KG1 (cell line): ENCODE measurements around the gene KCTD18.

Experiments used
- DNase-seq: peaks from one replicate; lab custom pipeline; 2025; lab: John Stamatoyannopoulos, UW

KCTD18 gene

DNA sequence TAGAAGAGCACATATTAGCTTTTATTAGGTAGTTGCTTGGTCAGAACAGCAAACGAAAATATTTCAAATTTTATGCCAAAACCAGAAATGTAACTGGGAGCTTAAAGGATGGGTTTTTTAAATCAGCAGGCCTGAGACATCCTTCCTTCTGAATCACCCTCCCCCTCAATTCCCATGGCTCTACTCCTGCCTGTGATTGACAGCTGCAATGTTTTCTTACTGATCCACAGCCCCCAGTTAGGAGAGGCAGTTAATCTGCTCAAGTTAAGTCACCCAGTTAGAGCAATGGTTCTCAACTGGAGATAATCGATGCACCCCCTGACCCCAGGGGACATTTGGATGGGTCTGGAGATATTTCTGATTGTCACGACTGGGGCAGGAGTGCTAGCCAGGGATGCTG is 24.9 kb downstream of the KCTD18 start:
- no peak for DNase-seq

DNA sequence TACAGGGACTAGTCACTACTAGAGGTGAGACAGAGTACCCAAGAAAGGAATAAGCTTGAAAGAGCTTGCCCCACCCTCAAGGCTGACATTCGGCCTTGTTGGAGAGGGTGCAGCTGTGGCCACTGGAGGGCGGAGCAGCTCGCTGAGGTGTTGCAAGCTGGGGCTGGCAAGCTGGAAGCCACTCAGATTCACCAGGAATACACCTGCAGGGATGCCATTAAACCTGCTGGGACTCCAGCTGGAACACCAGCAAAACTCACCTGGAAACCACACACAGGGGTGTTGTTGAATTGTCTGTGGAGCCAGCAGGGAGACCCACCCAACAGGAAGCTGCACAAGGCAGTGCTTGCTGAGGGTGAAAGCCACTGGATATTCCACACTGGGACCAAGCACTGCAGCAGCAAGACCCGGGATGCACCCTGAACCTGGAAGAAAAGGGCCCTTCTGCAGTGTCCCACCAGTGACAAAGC is 26.1 kb downstream of the KCTD18 start:
- no peak for DNase-seq

DNA sequence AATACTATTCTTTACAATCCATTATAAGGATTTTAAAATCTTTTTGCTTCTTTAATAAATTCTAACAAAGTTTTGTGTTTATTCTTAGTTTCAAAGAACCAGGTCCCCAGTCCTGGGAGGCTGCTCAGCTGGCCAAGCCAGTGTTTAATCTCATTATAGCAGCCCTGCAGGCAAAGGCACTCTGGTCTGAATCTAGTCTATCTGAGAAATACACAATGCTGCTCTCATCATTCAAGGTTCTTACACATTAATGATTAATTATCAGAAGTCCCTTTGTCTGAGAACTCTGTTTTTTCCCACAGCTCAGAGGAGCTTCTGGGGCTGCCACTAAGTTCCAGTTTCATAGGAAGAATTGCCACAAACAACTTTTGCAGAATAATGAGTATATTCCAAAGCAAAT is 27.7 kb downstream of the KCTD18 start:
- DNase-seq: no peak

DNA sequence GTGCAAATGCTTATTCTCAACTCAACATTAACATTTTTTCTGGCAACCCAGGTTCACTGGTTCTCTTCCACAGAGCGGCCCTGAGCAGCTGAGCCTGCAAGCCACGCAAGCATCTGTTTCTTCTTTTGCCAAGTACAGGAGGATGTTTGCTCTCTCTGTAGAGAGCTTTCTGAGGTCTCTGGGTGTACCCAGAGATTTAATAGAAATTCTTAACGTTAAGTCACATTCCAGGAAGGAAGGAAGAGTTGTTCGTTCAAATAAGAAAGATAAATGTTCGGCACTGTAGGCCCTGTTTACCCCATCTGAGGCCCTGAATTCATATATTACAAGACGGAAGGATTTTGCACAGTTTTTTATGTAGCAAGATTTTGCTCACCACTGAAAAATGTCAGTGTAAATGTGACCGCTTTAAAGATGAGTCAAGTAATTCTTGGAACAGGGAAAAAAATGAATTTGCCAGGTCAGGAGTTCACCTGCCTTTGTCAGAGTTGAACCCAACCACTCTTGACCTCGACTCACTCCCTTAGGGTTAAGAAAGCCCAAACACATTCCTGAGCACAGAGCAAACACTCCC is 30.1 kb downstream of the KCTD18 start:
- peak; percentile 59 for DNase-seq

DNA sequence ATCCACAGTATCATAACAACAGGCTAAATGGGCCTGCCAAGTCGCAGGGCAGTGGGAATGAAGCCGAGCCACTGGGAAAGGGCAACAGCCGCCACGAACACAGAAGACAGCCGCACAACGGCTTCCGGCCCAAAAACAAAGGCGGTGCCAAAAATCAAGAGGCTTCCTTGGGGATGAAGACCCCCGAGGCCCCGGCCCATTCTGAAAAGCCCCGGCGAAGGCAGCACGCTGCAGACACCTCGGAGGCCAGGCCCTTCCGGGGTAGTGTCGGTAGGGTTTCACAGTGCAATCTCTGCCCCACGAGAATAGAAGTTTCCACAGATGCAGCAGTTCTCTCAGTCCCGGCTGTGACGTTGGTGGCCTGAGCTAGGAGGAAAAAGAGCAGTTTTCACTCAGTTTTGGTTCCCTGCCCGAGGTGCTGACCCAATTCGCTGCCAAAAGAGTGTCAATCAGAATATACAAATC is 32.2 kb downstream of the KCTD18 start:
- DNase-seq: no peak

DNA sequence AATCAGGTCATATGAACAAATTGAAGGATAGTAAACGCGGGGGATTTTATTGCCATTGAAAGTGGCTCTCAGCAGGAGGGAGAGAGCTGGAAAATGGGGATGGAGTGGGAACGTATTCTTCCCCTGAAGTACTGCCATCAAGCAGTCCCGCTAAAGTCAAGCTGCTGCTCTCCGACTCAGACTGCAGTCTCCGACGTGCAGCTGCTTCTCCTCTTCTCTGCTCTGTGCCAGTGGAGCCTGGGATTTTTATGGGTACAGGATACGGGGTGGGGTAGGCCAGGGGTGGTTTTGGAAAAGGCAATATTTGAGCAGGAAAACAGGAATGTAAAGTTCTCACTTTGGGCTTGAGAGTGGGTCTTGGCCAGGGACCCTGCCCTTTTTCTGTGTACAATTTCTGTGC is 33.0 kb downstream of the KCTD18 start:
- no peak for DNase-seq

DNA sequence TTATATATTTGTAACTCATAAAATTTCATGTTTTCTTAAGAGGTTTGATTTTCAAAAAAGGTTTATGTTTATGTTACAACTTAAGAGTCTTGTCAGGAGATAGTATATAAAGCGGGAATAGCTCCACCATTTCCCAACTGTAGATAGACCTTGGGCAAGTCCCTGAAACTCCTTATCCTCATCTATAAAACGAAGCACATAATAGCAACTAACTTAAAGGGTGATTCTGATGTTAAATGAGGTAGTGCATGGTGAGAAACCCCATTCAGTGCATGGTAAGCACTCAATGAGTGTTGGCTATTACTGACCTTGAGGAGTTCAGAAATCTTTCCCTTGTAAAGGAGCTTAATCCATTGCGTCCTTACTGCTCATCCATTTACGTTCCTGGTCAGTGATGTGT is 34.1 kb downstream of the KCTD18 start:
- DNase-seq: no peak

DNA sequence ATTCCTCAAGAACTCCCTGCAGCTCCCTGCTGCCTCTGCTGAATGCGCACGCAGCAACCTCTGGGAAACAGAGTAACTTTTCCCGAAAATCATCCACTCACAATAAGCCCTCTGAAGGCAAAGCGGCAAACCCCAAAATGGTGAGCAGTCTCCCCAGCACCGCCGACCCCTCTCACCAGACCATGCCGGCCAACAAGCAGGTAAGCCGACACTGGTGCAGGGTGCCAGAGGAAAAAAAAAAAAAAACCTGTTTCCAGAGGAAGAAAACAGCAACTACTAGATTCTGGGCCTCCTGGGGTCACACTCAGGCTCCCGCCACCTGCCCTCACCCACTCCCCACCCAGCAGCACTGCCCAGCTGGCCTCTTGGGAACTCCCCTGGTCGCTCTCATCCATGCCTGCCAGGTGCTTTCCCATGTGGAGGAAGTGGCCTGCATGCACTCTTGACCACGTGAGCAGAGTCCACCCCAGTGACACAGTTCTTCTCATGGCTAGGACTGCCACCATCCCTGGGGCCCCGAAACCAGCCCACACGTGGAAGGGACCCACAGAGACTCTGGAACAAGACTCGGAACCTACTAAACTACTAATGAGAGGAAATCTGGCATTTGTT is 36.9 kb downstream of the KCTD18 start:
- DNase-seq: no peak

DNA sequence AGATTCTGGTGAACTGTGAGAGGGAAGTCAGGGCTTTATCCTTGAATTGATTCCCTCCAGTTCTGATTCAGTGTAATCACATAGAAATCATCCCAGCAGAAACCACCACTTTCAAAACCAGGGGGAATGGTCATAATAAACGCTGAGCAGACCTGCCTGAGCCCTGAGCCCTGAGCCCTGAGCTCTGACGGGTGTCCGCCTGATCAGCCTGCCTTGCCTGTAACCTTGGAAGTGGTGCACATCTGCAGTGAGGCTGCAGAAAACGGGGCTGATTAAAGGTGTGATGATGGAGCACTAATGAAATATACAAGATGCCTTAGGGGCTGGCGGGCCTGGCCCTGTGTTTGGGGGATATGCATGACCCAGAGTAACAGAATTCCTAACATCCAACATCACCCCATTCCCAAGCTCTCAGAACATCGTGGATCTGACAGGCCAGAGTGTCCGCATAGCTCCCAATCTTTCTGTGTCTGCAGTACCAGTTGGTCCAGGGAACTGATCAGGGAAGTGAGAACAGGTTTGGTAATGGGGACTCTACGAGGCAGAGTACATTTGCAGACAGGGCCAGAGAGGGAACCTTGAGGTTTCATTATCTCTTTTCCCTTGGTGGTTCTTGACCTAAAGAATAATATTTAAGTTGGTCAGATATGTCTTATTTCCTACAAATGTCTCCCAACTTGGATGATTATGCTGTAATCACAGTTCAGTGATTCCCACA is 37.8 kb downstream of the KCTD18 start:
- DNase-seq: no peak

DNA sequence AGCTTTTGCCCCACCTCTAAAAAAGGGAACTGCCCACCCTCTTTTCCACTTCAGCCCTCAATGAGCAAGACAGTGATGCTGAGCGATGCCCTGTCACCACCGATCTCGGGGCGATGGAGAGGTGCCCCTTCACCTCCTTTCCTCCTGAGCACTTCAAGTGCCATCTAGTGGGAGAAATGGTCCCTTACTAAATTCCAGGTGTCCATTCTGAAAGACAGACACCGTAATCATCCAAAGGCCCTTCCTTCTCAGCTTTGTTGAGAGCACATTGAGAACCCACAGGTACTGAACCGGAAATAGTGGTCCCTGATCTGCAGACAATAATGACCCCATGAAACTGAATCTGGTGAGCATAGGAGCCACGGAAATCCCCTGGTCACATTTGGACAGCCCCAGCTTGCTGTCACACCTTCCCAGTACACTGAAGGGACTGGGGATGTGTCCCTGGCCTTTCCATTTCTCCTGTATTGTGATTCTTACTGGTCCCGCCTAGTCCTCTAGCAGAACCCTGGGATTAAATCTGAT is 38.5 kb downstream of the KCTD18 start:
- DNase-seq: no peak

DNA sequence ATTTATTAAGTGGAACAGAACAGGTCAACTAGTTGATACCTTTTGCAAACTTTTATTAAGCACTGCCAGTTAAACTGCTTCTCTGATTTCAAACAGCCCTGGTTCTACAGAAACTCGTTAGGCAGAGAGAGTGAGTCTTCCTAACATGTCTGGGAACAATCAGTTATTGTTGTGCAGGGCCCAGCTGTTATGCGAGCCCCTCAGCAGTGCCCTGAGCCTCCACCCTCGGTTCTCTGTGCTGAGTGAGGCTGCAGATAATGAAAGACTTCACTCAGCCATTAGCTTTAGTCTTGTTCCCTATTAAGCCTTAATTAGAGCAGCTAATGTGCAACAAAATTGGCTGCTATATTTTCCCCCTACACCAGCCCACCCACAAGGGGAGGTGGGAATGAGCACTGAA is 39.6 kb downstream of the KCTD18 start:
- DNase-seq: no peak

DNA sequence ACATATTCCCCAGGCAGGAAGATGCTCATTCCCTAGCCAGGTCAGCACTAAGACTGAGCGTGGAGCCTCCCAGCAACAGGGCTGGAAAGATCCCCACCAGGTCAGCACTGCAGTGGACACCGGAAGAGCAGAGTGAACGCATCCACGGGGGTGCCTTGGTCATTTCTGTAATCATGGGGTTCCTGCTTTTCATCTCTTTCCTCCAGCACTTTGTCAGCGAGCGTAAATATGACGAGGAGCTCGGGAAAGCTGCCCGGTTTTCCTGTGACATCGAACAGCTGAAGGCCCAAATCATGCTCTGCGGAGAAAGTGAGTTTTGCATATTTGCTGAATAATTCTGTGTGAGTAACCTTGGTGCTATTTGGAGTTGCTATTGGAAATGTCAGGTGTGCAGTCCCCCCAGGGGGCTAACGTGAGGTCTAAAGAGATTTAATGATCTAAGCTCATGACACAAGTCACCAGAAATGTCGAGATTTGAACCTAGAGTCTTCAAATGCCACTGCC is 40.1 kb downstream of the KCTD18 start:
- DNase-seq: no peak

DNA sequence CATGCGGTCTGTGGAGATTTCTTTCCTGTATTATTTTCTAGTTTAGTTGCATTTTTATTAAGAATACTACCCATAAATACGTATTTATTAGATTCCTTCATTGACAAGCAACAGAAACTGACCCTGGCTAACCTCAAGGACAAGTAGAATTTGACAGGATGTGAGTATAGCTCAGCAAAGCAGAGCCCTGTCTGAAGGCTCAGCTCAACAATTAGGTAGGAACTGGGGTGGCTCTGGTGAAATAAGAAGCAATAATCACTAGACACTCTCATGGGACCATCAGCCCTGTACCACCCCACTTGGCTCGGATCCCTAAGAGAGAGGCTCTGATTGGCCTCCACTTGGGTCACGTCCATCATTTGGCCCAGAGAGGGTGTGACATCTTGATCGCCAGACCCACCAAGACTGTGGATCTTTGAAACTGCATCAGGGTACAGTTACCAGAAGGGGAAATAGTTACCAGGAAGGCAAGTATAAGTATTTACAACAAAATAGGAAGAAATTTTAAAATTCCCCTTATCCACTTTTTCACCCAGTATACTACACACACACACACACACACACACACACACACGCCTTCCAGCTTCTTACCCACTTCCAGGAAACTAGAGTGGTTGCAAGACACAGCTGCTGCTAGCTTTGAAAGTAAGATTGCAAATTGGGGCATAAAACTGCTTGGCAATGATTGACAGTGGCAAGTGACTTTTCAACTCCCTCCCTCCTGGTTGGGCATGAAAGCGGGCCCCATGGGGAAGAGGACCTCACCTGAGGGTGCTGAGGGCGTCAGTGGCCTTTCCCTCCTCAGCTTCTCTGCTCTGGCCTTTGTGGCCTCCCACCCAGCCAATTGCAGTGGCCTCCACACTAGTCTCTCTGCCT is 41.8 kb downstream of the KCTD18 start:
- DNase-seq: no peak

DNA sequence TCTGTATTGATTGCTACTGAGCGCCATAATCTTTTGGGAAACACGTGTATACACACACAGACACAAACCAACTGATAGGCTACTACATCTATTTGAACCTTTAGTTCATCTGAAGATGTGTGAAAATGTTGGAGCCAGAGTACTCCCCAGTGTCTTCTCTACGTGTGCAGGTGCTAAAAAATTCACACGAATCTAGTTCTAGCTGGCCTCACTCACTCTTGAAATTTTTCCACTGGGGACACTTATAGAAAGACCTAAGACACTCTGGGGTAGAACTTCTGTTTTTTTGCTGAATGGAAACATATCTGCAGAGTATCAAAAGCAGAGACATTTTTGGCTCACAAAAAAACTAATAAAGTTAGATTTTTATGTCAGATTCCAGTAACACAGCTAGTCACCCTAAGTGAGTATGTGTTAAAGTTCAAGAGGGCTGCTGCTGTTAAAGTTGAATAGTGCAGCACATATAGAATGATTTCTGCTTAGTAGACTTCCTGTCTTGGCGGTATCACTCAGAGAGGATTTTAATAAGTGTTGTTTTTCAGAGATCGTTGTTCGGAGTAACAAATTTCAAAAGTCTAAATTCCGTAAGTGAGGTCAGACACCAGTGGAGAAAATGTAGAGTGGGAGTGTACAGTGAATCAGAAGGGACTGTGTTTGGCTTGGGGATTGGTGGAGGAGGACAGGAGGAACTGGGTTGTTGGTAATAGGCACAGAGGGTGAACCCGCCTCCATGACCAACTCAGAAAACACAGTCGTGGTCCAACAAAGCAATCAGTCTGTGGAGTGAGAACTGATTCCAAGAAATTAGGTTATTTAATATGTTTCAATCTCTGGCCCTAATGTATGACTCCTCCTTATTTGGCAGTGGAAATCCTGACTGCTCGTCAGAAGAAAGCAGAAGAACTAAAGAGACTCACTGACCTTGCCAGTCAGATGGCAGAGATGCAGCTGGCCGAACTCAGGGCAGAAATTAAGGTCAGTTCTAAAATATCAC is 43.1 kb downstream of the KCTD18 start:
- DNase-seq: no peak

DNA sequence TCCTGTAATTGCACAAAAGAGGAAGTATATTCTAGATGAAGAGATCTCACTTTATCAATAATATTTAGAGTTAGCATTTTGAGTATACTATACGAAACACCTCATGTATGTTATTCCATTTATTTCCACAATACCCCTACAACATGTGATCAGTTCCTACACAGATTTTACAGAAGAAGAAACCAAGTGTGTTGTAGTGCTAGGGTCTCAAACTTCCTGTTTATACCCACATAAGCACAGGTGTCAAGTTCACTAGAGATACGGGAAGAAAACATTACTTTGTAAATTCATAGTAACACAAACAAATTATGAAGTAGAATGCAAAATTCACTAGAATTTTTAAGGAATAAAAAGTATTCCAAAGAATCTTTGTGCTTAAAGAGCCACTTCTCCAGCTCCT is 46.4 kb downstream of the KCTD18 start:
- no peak for DNase-seq

DNA sequence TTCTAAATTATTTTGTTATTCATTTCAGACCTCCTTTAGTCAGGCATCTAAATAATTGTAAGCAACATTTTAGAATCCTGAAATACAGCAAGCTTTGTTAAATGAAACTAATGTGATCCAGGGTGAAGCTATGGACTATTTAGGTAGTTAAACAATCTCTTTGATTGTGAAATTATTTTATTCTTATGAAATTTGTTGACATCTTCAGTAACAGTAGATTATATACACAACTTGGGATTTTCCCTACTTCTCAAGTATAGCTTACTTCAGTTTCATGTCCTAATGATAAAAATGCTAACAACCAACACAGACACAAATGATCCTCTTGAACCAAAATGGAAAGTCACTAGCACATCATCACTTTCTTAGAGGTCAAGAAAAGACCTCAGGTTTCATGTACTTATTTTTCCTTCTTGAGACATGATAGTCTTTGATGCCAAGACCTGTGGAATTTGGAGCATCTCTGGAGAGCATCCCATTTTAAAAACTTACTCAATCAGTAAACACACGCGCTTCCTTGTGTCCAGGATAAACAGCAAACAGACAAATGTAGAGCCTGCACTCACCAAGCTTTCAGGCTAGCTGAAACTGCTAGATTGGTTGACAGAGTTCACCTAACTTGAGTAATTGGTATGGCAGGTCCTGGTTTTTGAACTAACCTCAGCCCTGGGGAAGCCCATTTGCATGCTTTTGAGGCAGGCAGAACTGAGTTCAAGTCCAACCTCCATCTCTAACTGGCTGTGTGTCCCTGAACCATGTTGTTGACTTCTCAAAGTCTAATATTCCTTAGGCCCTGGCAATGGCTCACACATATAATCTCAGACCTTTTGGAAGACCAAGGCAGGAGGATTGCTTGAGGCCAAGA is 47.8 kb downstream of the KCTD18 start:
- no peak for DNase-seq

DNA sequence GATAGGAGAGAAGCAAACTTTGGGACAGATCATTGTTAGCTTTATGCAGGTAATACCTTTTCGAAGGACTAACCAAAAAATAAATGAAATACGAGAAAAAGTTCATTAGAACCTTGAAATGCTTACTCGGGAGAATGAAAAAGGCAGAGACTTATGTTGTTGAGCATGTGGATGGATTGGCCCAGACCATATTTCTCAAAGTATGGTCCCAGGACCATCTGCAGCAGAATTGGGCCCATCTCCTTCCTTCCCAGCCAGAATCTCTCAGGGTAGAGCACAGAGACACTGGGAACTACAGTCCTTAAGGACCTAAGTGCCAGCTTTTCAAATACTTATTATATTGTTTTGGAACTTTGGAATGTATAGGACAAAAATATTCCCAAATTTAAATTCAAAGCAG is 50.8 kb downstream of the KCTD18 start:
- DNase-seq: no peak

DNA sequence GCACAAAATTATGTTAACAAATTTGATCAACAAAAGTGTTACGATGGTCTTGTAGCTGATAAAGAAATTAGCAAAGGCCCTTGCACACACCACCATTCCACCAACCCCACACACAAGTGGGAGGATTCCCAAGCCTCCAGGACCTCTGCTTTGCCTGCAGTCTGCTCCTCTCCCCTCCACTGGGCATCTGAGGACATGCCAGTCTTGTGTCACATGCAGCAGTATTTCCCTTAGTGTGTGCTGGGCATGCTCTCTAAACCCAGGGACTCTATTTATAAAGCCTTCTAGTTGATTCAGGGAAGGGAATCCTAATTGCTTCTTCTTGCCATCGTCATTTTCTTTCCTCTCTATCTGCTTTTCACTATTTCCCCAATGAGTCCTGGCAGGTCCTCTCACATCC is 53.3 kb downstream of the KCTD18 start:
- no peak for DNase-seq

DNA sequence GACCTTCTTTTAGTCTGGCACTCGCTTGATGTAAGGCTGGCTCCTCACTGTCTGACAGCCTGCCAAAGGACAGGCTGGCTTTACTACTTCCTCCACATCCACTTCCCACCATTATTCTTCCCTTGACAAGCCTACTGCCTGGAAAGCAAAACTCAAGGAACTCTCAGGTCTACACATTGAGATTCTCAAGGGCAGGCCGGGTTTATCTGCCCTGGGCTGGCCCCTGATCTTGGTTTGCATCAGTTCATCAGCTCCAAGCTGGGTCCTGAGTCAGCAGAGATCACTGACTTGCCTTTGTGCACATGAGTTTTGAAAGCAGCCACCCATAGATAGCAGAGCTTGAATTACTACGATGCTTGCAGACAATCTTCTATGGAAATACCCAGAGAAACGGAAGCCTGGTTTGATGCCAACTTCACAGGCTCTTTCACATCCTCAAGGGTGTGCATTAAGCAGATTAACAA is 53.9 kb downstream of the KCTD18 start:
- DNase-seq: no peak
